Neural progenitor cell (in vitro differentiated cells): Measurements from ENCODE around the gene SCAPER. TPM values are rescaled to one million over a fixed set of nuclear protein-coding genes. Genes with fewer than 3 reads are reported as not detected.
"Not testable (repeated sequence)": the region's sequence is repeated elsewhere in the genome, so short reads cannot be mapped to it uniquely, and the experiment has no call there.

Experiments
- DNase-seq: peaks from one replicate; pipeline ENCODE4 v3.0.0-alpha.2; 2016; ENCODE audit warnings: low spot score
- H2AFZ ChIP-seq: fragments of 200-600 bp; sonication (generic); replicated peaks from 2 replicates; pipeline ENCODE4 v1.6.1; 2016; ENCODE audit warnings: antibody characterized with exemption
- H3F3A ChIP-seq: fragments of 200-600 bp; sonication (generic); 2 replicates; pipeline ENCODE4 v1.6.1; 2016; ENCODE audit warnings: antibody characterized with exemption, low read depth
- H3K27ac ChIP-seq: fragments of 200-600 bp; sonication (generic); 2 replicates; pipeline ENCODE4 v1.5.1; 2016; ENCODE audit warnings: mild to moderate bottlenecking
- H3K27me3 ChIP-seq: fragments of 200-600 bp; sonication (generic); 2 replicates; pipeline ENCODE4 v1.6.1; 2016; ENCODE audit warnings: mild to moderate bottlenecking, moderate library complexity
- H3K36me3 ChIP-seq: fragments of 200-600 bp; sonication (generic); 2 replicates; pipeline ENCODE4 v1.5.1; 2016
- H3K4me1 ChIP-seq: fragments of 200-600 bp; sonication (generic); 2 replicates; pipeline ENCODE4 v1.6.1; 2016; ENCODE audit warnings: mixed run types
- H3K4me2 ChIP-seq: fragments of 200-600 bp; sonication (generic); 2 replicates; pipeline ENCODE4 v1.6.1; 2016
- H3K4me3 ChIP-seq: fragments of 200-600 bp; sonication (generic); 2 replicates; pipeline ENCODE4 v1.5.1; 2016
- H3K79me2 ChIP-seq: fragments of 200-600 bp; sonication (generic); 2 replicates; pipeline ENCODE4 v1.6.1; 2016; ENCODE audit warnings: low read depth
- H3K9ac ChIP-seq: fragments of 200-600 bp; sonication (generic); 2 replicates; pipeline ENCODE4 v1.6.1; 2016
- H3K9me3 ChIP-seq: fragments of 200-600 bp; sonication (generic); 2 replicates; pipeline ENCODE4 v1.5.1; 2016; ENCODE audit warnings: low read depth
- H4K20me1 ChIP-seq: fragments of 200-600 bp; sonication (generic); 2 replicates; pipeline ENCODE4 v1.6.1; 2016; ENCODE audit warnings: low read depth
- H3K27ac Mint-ChIP-seq: 3 replicates; pipeline ENCODE4 v1.8.0; 2021; ENCODE audit warnings: mixed read lengths
- H3K27me3 Mint-ChIP-seq: 2 replicates; pipeline ENCODE4 v1.8.0; 2022; ENCODE audit warnings: low read depth, mild to moderate bottlenecking, inconsistent platforms, moderate library complexity, mixed read lengths; ENCODE audit not compliant: insufficient read depth
- H3K36me3 Mint-ChIP-seq: 3 replicates; pipeline ENCODE4 v1.8.0; 2021; ENCODE audit warnings: mixed read lengths
- H3K4me1 Mint-ChIP-seq: 3 replicates; pipeline ENCODE4 v1.8.0; 2021; ENCODE audit warnings: mixed read lengths
- H3K4me3 Mint-ChIP-seq: 3 replicates; pipeline ENCODE4 v1.8.0; 2021; ENCODE audit warnings: mild to moderate bottlenecking, moderate library complexity, mixed read lengths
- H3K9me3 Mint-ChIP-seq: 3 replicates; pipeline ENCODE4 v1.8.0; 2020; ENCODE audit warnings: mixed read lengths
- EZH2 ChIP-seq: fragments of 200-600 bp; sonication (generic); IDR thresholded peaks from 2 replicates; pipeline ENCODE4 v1.6.1; 2017; ENCODE audit warnings: antibody characterized with exemption, mild to moderate bottlenecking, moderate library complexity
- EZH2phosphoT487 ChIP-seq: fragments of 200-600 bp; sonication (generic); IDR thresholded peaks from 2 replicates; pipeline ENCODE4 v1.6.1; 2017; ENCODE audit warnings: antibody characterized with exemption
- total RNA-seq: library from RNA; depleted of rRNA; stranded (reverse); fragments of >200 nt; gene quantifications from 2 replicates; pipeline ENCODE4 v1.2.3, GENCODE V29; 2015; ENCODE audit warnings: low replicate concordance
- TF ChIP-seq, protein P1 (sequence below): fragments of 200-600 bp; sonication (generic); IDR thresholded peaks from 2 replicates; pipeline ENCODE4 v1.5.1; 2017; ENCODE audit warnings: antibody characterized with exemption, mild to moderate bottlenecking

SCAPER gene
- total RNA-seq, 1 donor from 2014 or later, result 20.4 TPM

DNA sequence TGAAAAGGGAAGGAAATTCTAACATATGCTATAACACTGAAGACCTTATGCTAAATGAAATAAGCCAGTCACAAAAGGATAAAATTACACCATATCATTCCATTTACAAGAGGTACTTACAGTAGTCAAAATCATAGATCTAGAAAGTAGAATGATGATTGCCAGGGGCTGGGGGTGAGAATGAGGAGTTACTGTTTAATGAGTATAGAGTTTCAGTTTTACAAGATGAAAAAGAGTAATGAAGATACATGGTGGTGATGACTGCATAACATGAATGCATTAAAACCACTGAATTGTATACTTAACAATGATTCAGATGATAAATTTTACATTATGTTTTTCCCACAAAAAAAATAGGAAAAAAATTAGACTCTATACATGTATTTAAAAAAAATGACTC is 152.6 kb downstream of the SCAPER start:
- Mint-ChIP-seq H3K27ac (no peak overlapping the region), H3K9me3 (no peaks in the 10 kb centered on the region), H3K27me3 (no peaks in the 10 kb centered on the region), H3K36me3 (peaks cover 8% of the 10 kb centered on the region), H3K4me3 (no peak overlapping the region), H3K4me1 (no peaks in the 10 kb centered on the region)
- H3K9me3 ChIP-seq, result no peaks in the 10 kb centered on the region
- no peaks in the 10 kb centered on the region for H3K4me1 ChIP-seq
- no peak overlapping the region for H3K27ac ChIP-seq
- no peaks in the 10 kb centered on the region for H3K36me3 ChIP-seq
- no peaks in the 10 kb centered on the region for H3F3A ChIP-seq
- no peaks in the 10 kb centered on the region for H3K79me2 ChIP-seq
- DNase-seq, result no peak
- H4K20me1 ChIP-seq, result no peaks in the 10 kb centered on the region
- H3K27me3 ChIP-seq, result no peaks in the 10 kb centered on the region
- H3K4me3 ChIP-seq, result no peak overlapping the region
- no peak overlapping the region for H3K9ac ChIP-seq
- no peak overlapping the region for H3K4me2 ChIP-seq
- TF ChIP-seq, protein P1, sequence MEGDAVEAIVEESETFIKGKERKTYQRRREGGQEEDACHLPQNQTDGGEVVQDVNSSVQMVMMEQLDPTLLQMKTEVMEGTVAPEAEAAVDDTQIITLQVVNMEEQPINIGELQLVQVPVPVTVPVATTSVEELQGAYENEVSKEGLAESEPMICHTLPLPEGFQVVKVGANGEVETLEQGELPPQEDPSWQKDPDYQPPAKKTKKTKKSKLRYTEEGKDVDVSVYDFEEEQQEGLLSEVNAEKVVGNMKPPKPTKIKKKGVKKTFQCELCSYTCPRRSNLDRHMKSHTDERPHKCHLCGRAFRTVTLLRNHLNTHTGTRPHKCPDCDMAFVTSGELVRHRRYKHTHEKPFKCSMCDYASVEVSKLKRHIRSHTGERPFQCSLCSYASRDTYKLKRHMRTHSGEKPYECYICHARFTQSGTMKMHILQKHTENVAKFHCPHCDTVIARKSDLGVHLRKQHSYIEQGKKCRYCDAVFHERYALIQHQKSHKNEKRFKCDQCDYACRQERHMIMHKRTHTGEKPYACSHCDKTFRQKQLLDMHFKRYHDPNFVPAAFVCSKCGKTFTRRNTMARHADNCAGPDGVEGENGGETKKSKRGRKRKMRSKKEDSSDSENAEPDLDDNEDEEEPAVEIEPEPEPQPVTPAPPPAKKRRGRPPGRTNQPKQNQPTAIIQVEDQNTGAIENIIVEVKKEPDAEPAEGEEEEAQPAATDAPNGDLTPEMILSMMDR, result no peak
- TF ChIP-seq EZH2phosphoT487 (no peak), EZH2 (no peak)
- H2AFZ ChIP-seq, result no peak overlapping the region

GRCh38 chr15:76737573-76737972 is 167.6 kb downstream of the SCAPER start:
- no peak overlapping the region for H2AFZ ChIP-seq
- H3K4me1 ChIP-seq, result no peaks in the 10 kb centered on the region
- no peak for DNase-seq
- no peaks in the 10 kb centered on the region for H3K27me3 ChIP-seq
- no peak overlapping the region for H3K27ac Mint-ChIP-seq
- peaks cover 15% of the 10 kb centered on the region for H3K36me3 Mint-ChIP-seq
- H3K9ac ChIP-seq, result no peak overlapping the region
- no peaks in the 10 kb centered on the region for H3F3A ChIP-seq
- H3K9me3 Mint-ChIP-seq, result peaks cover 3% of the 10 kb centered on the region
- TF ChIP-seq, protein P1, result no peak
- TF ChIP-seq EZH2phosphoT487 (no peak), EZH2 (no peak)
- no peaks in the 10 kb centered on the region for H3K36me3 ChIP-seq
- H3K9me3 ChIP-seq, result no peaks in the 10 kb centered on the region
- H3K4me2 ChIP-seq, result no peak overlapping the region
- H3K4me1 Mint-ChIP-seq, result no peaks in the 10 kb centered on the region
- H4K20me1 ChIP-seq, result no peaks in the 10 kb centered on the region
- H3K27me3 Mint-ChIP-seq, result no peaks in the 10 kb centered on the region
- no peak overlapping the region for H3K4me3 ChIP-seq
- H3K27ac ChIP-seq, result no peak overlapping the region
- H3K79me2 ChIP-seq, result no peaks in the 10 kb centered on the region
- no peak overlapping the region for H3K4me3 Mint-ChIP-seq

GRCh38 chr15:76732321-76732720 is 172.8 kb downstream of the SCAPER start:
- H3K27me3 ChIP-seq, H3K4me3 Mint-ChIP-seq, H3K36me3 ChIP-seq, H3K9ac ChIP-seq, H3K4me1 ChIP-seq, H3K4me1 Mint-ChIP-seq, H3K79me2 ChIP-seq, H3K4me3 ChIP-seq, H3K27me3 Mint-ChIP-seq, H4K20me1 ChIP-seq, H3K9me3 Mint-ChIP-seq, H3K9me3 ChIP-seq, H3F3A ChIP-seq, H3K4me2 ChIP-seq, H2AFZ ChIP-seq, H3K27ac Mint-ChIP-seq, H3K27ac ChIP-seq: not testable (repeated sequence)
- DNase-seq, result peak; percentile 10
- H3K36me3 Mint-ChIP-seq, result peaks cover 14% of the 10 kb centered on the region

GRCh38 chr15:76730262-76730661 is 174.9 kb downstream of the SCAPER start:
- Mint-ChIP-seq H3K27me3 (no peaks in the 10 kb centered on the region), H3K27ac (no peak overlapping the region), H3K36me3 (peaks cover 18% of the 10 kb centered on the region), H3K9me3 (peaks cover 7% of the 10 kb centered on the region), H3K4me3 (no peak overlapping the region), H3K4me1 (no peaks in the 10 kb centered on the region)
- no peak overlapping the region for H3K4me2 ChIP-seq
- H3F3A ChIP-seq, result no peaks in the 10 kb centered on the region
- no peak overlapping the region for H3K9ac ChIP-seq
- H3K79me2 ChIP-seq, result no peaks in the 10 kb centered on the region
- H3K4me3 ChIP-seq, result no peak overlapping the region
- no peaks in the 10 kb centered on the region for H3K36me3 ChIP-seq
- H2AFZ ChIP-seq, result no peak overlapping the region
- no peak for DNase-seq
- no peaks in the 10 kb centered on the region for H3K27me3 ChIP-seq
- H3K4me1 ChIP-seq, result peaks cover 5% of the 10 kb centered on the region
- no peaks in the 10 kb centered on the region for H4K20me1 ChIP-seq
- no peak for TF ChIP-seq EZH2phosphoT487
- no peak for TF ChIP-seq EZH2
- no peak overlapping the region for H3K27ac ChIP-seq
- H3K9me3 ChIP-seq, result no peaks in the 10 kb centered on the region
